ENCODE results near the gene SAA4.

GRCh38 chr11:18254781-18255361 is 18.3 kb upstream of the SAA4 start:
- no peak for TF ChIP-seq POLR2A (IDR thresholded peaks at IDR 0.05; ENCODE audit: low read depth, low read length)
- no peak for TF ChIP-seq POLR2AphosphoS5 (IDR thresholded peaks at IDR 0.05; ENCODE audit: low read depth, low read length)
- TF ChIP-seq SPI1 (IDR thresholded peaks at IDR 0.05; ENCODE audit: low read depth, low read length), result no peak
- no peak for TF ChIP-seq TAF1 (IDR thresholded peaks at IDR 0.05; ENCODE audit: low read depth, low read length)
